ENCODE data around the gene RAB14. TPM values are rescaled to one million over a fixed set of nuclear protein-coding genes. Genes with fewer than 3 reads are reported as not detected.
A peak's percentile ranks its signal among the peaks of the same experiment; 100 is the strongest.

RAB14 gene
- polyA plus RNA-seq, 1 donor: 47.0 TPM

GRCh38 chr9:121219530-121219929, 17.9 kb upstream of the RAB14 start:
- DNase-seq (ENCODE audit: low read depth): no peak

- DNase-seq (ENCODE audit: low read depth): no peak
Measured at GRCh38 chr9:121218357-121219027, 16.8 kb upstream of the RAB14 start.

- DNase-seq (ENCODE audit: low read depth): no peak
Measured at GRCh38 chr9:121217609-121218292, 16.1 kb upstream of the RAB14 start.

- no peak for DNase-seq (ENCODE audit: low read depth)
Measured at GRCh38 chr9:121216271-121216805, 14.7 kb upstream of the RAB14 start.

GRCh38 chr9:121214005-121214404, 12.3 kb upstream of the RAB14 start:
- DNase-seq (ENCODE audit: low read depth): no peak

GRCh38 chr9:121213136-121213806, 11.6 kb upstream of the RAB14 start:
- peak; percentile 64 for DNase-seq (ENCODE audit: low read depth)

- no peak for DNase-seq (ENCODE audit: low read depth)
Measured at GRCh38 chr9:121210536-121210935, 8.9 kb upstream of the RAB14 start.

- DNase-seq (ENCODE audit: low read depth): no peak
Measured at GRCh38 chr9:121207371-121207940, 5.8 kb upstream of the RAB14 start.

GRCh38 chr9:121206516-121207370, 5.1 kb upstream of the RAB14 start:
- DNase-seq (ENCODE audit: low read depth): no peak

- no peak for DNase-seq (ENCODE audit: low read depth)
Measured at GRCh38 chr9:121204611-121205010, 2.9 kb upstream of the RAB14 start.

GRCh38 chr9:121204121-121204520, 2.5 kb upstream of the RAB14 start:
- DNase-seq (ENCODE audit: low read depth): no peak

GRCh38 chr9:121201045-121201737, 478 bp downstream of the RAB14 start:
- DNase-seq (ENCODE audit: low read depth): no peak

- no peak for DNase-seq (ENCODE audit: low read depth)
Measured at GRCh38 chr9:121200356-121200755, 1.3 kb downstream of the RAB14 start.

- DNase-seq (ENCODE audit: low read depth): no peak
Measured at GRCh38 chr9:121199921-121200320, 1.7 kb downstream of the RAB14 start.

GRCh38 chr9:121198512-121199042, 3.1 kb downstream of the RAB14 start:
- no peak for DNase-seq (ENCODE audit: low read depth)

GRCh38 chr9:121197132-121197531, 4.5 kb downstream of the RAB14 start:
- no peak for DNase-seq (ENCODE audit: low read depth)

- DNase-seq (ENCODE audit: low read depth): no peak
Measured at GRCh38 chr9:121196389-121196788, 5.3 kb downstream of the RAB14 start.

- no peak for DNase-seq (ENCODE audit: low read depth)
Measured at GRCh38 chr9:121194730-121195129, 6.9 kb downstream of the RAB14 start.

GRCh38 chr9:121192959-121193640, 8.6 kb downstream of the RAB14 start:
- DNase-seq (ENCODE audit: low read depth): no peak

GRCh38 chr9:121192518-121192917, 9.2 kb downstream of the RAB14 start:
- DNase-seq (ENCODE audit: low read depth): no peak

Measured in forelimb muscle (tissue), 1 donor.